GM18868 (cell line): Measurements from ENCODE around the gene NOL4L.

ENCODE experiments used
- ATAC-seq: cut with Tn5 transposase; IDR thresholded peaks from one replicate; pipeline ENCODE4 v1.9.1; 2021; ENCODE audit warnings: mild to moderate bottlenecking, moderate library complexity; ENCODE audit not compliant: unreplicated experiment

NOL4L gene

GRCh38 chr20:32395066-32395465, 190.1 kb downstream of the NOL4L start:
- ATAC-seq, result no peak
